SH-SY5Y (cell line): ENCODE results near the gene FAM20A.

Experiments used
- GATA2 ChIP-seq: IDR thresholded peaks from 2 replicates; pipeline ENCODE4 v1.6.1; 2011; ENCODE audit warnings: mild to moderate bottlenecking, low read depth, low read length
- GATA3 ChIP-seq: IDR thresholded peaks from 2 replicates; pipeline ENCODE4 v1.6.1; 2011; ENCODE audit warnings: low read depth, mild to moderate bottlenecking, low read length, moderate library complexity

DNA sequence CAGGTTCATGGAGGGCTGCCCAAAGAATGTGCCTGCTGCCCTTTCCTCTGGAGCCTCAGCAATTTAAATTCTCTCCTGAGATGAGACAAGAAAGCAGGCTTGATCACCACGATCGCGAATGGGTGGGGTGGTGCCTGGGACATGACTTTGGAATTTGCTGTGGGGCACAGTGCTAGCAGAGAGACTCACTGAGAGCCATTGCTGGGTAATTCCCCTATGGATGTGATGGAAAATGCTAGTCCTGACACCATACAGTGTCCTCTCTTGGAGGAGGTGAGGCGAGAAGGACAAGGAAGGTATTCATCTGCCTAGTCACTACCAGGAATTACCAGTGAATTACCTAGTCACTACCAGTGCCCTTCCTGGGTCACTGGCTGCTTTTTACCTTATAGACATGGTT, 15.5 kb downstream of the FAM20A start:
- TF ChIP-seq GATA3 (no peak), GATA2 (no peak)
